ENCODE data around the gene TIMP4.
A peak's percentile ranks its signal among the peaks of the same experiment; 100 is the strongest.

Gene TIMP4

DNA sequence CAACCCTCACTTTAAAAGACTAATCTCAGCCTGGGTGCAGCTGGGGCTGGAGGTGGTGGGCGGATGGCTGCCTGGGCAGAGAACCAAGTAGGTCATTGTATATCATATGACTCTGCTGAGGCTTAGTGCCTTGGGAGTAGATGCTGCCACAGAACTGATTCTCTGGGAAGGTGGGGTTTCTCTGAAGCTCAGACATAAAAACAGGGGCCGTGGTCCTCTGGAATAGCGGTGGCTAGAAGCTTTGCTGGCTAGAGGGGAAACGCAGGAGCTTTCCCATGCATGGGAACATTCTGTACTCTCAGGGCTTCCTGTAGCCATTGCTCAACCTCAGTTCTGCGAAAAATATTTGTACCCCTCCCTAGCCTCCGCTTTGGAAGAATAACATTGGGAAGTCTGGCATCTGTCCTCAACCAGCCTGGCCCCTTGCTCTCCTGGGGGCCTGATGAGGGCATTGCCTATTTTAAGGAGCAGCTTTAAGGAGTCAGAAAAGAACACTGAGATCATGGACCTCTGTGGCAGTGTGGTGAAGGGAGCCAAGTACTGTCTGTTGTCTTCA, 14.7 kb downstream of the TIMP4 start:
- no peak for DNase-seq

DNA sequence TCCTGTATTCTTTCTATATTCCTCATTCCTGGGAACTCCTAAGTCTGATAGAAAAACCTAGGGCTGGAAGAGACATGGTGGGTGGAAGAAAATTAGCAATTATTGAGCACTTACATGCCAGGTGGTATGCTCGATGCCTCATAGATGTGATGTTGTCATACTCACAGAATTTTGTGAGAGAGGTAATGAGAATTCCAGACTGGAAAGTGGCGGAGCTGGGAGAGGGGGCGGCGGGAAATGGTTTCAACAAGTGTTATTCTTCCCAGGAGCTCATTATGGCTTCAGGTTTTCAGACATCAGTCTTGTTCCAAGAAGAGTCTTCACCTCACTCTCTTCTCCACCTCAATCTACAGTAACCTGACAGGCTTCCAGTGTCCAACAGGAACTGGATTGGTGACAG, 16.2 kb downstream of the TIMP4 start:
- DNase-seq, result no peak

DNA sequence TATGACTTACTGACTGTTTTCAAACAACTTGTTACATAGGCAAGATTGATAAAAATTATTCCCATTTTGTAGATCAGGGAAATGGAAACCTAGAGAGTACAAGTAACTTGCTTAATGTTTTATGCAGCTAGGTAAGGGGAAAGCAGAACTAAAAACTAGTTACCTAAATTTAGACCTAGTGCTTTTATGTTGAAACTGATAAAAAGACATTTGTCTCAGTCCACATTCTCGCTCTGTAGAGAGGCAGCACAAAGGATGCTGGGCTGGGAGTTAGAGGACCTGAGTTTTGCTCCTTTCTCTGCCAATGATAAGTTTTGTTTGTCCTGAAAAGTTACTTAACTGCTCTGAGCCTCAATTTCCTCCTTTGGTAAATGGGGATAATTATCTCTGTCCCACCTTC, 17.4 kb downstream of the TIMP4 start:
- DNase-seq, result no peak

DNA sequence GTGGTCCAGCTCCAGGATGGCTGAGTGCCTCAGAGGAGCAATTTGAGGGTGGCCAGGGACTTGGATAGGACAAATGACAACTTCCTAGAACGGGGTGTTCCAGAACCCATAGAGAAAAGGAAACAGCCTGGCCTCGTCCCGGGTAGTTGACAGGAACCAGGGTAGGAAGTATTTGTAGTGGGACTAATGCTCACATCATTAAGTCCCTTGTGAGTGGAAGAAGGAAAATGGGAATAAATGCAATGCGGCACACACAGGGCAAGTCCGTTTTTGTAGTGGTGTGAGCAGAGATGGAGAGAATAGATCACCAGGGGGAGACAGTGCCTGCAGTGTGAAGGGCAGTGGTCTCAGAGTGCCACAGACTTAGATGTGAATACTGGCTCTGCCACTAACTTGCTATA, 19.6 kb downstream of the TIMP4 start:
- no peak for DNase-seq

DNA sequence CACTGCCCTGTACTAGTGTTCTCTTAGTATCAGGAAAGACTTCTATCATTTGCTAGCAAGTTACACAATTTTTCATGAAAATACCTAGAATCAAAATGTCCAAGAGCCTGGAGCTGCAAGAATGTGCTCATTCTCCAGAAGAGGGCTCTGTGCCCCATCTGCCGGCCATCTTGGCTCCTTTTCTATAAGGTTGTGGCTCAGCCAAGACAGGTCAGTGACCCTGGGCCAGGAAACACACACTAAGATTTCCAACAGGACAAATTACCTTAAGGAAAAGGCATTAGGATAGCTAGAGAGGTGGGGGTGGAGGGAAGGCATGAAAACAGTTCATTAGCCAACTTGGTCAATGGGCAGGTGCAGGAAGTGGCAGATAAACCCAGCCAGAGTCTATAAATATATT, 20.7 kb downstream of the TIMP4 start:
- no peak for DNase-seq

DNA sequence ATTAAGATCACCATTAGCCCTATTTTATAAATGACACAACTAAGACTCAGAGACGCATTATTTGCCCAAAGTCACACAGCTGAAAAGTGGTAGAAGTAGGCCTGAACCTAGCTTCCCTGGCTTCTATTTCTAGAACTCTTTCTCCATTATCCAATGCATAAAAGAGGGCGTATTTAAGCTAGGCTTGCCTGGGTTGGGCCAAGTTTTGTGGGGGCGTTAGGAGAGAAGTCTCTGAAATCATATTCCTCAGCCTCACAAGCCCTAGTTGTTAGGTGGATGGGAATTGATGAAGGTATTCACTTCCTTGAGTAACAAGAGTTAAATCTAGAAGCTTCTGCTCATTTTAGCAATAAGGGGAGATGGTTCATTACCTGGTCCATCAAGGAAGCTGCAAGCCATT, 22.3 kb downstream of the TIMP4 start:
- DNase-seq, result no peak

DNA sequence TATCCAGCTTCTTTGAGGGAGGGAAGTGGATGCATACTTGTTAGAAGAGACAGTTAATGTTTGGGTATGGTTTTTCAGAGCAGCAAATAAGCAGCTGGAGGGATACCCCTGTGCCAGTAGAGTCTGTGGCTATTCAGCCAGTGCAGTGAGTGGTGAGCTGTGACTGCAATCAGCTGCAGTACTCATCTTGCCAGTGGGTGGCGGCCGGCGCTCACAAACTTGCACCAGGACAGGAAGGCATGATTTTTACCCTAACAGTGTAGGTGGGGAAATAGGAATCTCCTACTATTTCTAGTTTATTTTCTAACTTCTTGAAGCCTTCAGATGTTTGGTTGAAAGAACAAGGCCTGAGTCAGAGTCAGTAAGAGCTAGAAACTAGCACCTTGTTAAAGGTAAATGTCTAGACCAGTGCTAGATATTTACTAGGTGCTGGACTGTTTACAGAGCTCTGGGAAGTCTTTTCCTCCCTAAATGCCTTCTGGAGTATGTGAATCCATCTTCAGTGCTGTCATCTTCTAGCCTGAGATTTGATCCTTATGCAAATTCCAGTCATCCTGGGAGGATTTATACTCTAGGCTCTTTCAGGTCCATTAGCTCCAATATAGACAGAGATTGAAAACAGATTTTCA, 23.6 kb downstream of the TIMP4 start:
- DNase-seq, result peak; percentile 63

DNA sequence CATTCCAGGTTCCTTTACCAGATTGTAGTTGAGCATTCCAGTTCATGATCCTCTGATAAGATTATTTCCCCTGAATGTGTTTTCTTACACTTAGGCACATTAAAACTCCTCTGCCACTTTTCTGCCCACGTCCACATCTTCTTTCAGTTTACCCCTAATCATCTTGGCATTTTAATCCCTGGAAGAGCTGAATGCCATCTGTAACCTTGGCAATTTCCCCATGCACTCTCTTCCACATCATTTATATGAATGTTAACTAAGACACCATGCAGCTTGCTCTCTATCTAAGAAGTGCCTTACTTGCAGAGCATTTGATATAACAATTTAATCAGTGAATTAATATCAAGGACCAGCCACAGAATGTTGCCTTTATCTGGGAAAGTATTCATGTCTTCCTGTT, 25.8 kb downstream of the TIMP4 start:
- no peak for DNase-seq

DNA sequence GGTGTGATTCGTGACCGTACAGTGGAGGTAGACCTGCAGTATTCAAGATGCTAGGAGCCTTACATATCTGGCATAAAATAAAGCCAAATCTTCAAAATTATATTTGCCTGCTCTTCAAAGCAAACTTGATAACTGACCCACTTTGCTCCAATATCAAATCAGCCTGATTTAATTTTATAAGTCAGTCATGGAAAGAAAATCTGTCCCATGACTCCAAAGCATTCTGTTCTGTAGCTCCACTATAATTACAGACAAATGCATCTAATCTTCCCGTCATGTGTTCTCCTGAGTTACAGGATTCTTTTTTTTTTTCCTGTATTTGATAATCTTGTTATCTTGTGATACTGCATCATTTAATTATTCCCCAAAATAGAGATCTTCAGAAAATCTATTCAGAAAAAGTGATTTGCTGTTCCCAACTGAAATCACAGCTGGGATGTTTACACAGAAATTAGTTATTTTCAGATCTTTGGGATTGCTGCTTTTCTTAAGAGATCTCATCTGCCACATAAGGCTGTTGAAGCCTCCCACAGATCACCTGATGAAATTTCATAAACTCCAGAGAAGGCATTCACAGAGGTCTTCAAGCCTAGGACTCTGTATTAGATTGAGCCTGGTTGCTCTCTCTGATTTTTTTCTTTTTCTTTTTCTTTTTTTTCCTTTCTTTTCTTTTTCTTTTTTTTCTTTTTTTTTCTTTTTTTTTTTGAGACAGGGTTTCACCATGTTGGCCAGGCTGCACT, 27.2 kb downstream of the TIMP4 start:
- DNase-seq, result no peak

DNA sequence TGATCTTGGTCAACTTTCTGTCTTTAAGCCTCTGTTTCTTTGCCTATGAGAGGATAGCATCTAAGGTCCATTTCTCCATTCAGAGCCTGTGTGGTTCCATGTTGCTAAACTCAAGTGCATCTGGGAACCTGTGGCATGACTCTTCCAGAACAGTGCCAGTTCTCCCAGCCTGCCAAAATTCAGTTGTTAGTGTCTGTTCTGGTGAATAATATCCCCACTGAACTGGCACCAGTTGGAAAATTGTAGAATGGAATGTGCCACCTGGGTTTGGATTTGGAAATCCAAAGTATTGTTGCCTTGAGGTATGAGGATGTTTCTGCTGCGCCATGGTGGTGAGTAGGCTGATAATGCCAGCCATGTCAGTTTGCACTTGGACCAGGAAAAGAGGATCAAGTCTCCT, 31.3 kb downstream of the TIMP4 start:
- no peak for DNase-seq

DNA sequence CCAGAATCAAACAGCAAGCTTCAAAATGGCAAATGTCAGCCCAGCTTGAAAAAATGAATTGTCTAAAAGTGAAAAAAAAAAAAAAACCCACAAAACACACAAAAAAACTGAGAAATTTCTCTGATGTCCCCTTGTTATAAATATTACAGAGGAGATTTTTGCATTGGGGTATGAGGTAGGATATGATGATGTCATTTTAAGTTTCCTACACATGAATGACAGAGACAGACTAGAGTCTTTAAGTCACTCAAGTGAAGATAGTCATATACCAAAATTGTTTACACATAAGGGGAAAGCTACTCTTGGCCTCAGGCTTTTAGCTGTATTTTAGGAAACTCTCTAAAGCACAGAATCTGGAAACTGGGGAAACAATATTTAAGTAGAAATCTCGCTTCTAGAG, 32.9 kb downstream of the TIMP4 start:
- no peak for DNase-seq

DNA sequence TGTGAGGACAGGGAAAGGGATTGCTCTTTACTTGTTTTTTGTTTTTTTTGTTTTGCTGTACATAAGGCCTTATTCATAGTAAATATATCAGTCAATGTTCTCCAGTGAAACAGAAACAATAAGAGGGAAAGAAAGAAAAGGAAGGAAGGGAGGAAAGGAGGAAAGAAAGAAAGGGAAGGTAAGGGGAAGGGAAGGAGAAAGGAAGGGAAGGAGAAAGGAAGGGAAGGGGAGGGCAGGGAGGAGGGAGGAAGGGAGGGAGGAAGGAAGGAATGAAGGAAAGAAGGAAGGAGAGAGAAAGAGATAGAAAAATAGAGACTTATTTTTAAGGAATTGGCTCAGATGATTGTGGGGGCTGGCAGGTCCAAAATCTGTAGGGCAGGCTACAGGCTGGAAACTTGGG, 37.2 kb downstream of the TIMP4 start:
- no peak for DNase-seq

DNA sequence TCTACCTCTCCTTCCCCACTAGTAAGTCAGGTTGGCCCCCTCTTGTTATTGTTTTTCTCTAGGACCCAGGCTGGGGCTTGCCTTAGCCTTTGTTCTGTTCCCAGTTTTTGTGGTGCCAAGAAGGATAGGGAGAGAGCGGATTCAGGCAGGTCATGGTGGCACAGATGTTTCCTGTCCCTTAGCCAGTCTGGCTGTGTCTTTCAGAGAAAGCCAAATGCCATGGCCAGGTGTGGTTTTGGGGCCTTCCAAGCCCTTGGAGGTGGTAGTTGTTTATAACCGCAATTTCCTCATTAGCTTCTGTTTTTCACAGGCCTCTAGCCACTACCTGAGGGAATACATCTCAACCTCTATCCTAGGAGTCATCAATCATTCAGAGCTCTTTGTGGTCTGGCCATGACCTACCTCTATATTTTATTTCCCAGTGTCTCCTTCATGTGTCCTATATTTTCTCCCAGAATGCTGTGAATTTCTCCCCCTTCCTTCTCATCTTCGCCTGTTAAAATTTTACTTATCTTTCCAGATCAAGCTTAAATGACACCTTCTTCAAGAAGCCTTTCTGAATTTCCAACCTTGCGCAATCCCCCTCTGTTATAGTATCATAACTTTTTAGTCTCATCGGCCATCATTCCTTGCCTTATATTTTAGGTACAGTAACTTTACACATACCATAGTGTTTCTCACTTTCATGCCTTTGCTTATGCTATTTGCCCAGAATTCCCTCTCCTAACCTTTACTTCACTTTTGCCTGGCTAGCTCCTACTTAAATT, 38.2 kb downstream of the TIMP4 start:
- no peak for DNase-seq

DNA sequence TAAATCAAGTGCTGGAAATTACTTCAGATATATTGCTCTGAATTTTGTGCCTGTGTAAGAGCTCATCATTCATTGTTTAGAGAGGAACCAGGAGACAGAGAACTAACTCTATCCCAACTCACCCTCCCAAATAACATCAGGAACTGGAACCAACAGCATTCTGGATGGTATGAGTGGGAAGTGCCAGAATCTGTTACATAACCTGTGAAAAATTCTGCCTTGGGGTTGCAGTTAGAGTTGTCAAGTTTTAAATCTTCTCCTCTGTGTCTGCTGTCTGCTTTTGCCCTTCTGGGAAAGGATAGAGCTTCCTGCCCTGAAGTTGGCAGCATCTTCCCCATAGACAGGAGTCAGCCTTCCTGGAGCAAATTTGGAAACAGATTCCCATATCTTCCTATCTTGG, 41.2 kb downstream of the TIMP4 start:
- no peak for DNase-seq

DNA sequence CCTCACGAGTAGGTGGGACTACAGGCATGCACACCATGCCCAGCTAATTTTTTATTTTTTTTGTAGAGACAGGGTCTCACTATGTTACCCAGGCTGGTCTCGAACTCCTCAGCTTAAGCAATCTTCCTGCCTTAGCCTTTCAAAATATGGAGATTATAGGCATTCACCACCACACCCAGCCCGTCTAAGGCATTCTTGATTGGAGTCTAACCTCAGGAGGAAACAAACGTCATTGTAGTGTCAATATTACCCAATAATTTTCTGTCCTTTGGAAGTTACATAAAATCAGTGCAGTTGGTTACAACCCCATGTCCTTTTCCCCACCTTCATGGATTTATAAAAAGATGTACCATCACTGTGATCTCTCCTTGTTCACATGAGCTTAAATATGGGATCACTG, 41.8 kb downstream of the TIMP4 start:
- DNase-seq, result no peak

DNA sequence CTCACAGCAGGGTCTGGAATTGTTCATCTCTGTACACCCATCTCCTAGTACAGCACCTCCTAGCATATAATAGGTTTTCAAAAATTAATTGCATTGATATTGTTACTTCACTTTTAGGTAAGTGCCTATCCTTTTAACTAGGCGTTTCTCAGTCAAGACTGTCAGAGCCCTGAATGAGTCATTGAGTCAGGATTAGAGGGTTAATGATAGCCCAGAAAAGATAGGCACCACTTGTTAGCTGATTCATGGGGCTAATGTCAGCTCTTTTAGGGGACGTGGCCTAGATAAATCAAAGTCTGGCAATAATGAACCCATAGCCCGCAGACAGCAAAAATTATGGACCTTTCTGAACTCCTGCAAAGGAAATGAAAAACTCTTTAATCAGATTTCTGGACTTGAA, 42.9 kb downstream of the TIMP4 start:
- DNase-seq, result no peak

DNA sequence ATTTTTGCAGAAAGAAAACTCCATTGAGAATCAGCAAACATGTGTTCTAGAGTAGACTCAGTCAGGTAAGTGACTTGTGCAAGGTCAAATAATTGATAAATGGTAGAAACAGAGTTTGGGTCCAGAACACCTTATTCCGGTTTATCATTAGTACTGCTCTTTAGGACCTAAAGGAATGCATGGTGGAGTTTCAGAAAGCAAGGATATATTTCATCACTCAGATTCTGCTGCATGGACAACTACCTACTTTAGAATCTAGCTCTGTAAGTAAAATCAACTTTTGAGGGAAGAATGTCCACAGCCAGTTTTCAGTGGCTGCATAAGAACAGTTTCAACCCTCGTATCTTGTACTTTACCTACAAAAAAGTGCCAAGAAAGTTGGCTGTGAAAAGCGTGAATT, 43.6 kb downstream of the TIMP4 start:
- DNase-seq, result no peak

DNA sequence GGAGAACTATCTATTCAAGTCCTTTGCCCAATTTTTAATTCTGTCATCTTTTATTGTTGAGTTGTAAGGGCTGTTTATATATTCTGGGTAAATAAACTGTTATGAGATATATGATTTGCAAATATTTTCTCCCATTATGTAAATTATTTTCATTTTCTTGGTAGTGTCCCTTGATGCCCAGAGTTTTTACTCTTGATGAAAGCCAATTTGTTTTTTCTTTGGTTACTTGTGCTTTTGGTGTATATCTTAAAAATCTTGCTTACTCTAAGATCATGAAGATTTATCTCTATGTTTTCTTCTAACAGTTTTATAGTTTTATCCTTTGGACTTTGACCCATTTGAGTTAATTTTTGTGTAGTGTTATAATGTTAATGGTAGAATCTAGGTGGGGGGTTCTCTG, 44.5 kb downstream of the TIMP4 start:
- no peak for DNase-seq

DNA sequence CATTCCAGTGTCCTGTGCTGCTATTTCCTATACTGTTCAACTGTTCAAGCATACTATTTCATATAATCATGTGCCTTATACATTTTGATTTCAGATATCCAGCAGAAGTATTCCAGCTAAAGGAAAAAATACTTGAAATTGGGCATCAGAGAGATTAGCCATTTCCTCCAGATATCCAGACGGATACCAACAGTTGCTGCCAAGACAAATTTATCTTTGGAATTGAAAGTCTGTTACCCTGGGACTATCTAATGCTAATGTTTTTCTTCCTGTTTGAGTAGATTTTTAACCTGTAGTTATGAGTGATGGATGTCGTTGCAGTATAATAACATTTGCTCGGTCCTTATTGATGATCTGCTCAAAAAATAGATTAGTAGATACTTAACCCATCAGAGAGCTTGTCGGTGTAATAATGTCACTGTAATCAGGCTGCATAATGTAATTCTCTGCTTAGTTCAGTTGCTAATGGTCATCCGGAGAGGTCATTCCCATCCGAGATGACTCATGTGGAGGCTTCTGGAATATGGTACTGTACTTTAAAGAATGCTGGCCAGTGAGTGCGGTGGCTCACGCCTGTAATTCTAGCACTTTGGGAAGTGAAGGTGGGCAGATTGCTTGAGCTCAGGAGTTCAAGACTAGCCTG, 51.5 kb downstream of the TIMP4 start:
- DNase-seq, result no peak
